Measurements from ENCODE around the gene ADAMTSL1.

Gene ADAMTSL1

DNA sequence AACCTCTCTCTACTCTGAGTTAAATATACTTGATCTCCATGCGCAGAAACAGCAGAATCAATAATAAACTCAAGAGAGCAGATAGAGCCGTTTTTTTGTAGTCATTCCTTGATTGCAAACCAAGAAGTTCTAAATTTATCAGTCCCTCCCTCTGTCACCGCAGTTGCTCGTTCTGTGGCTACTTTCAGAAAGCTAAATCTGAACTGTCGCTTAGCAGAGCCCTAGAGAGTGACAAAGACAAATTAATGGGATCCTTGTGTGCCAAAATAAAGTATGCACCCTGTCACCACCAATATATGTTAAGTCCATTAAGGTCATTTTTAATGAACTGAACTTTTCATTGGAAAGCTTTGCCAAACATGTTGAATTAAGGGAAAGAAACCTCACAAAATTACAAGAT, 218.3 kb downstream of the ADAMTSL1 start:
- no peak for TF ChIP-seq ZFX (IDR thresholded peaks at IDR 0.05; ENCODE audit: borderline replicate concordance)
- TF ChIP-seq, protein P1, sequence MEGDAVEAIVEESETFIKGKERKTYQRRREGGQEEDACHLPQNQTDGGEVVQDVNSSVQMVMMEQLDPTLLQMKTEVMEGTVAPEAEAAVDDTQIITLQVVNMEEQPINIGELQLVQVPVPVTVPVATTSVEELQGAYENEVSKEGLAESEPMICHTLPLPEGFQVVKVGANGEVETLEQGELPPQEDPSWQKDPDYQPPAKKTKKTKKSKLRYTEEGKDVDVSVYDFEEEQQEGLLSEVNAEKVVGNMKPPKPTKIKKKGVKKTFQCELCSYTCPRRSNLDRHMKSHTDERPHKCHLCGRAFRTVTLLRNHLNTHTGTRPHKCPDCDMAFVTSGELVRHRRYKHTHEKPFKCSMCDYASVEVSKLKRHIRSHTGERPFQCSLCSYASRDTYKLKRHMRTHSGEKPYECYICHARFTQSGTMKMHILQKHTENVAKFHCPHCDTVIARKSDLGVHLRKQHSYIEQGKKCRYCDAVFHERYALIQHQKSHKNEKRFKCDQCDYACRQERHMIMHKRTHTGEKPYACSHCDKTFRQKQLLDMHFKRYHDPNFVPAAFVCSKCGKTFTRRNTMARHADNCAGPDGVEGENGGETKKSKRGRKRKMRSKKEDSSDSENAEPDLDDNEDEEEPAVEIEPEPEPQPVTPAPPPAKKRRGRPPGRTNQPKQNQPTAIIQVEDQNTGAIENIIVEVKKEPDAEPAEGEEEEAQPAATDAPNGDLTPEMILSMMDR (IDR thresholded peaks at IDR 0.05) = no peak
- no peak overlapping the region for H3K27ac ChIP-seq

DNA sequence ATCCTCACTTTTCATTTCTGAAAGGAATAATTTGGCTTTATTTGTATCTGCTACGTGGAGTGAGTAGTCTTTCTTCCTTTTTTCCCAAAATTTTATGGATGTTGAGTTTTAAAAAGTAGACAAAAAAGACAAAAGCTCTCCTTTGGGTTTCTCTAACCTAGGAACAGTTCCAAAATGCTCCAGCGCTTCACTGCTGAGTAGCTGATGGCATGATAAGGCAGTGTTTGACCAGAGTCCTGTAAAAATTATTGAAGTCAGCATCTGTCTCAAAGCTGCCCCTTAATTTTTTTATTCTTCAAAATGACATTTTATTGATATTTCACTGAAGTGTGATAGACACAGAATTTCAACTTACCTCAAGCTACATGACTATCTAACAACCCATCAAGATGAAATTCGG, 219.0 kb downstream of the ADAMTSL1 start:
- TF ChIP-seq, protein P1 (IDR thresholded peaks at IDR 0.05) = no peak
- TF ChIP-seq ZFX (IDR thresholded peaks at IDR 0.05; ENCODE audit: borderline replicate concordance) = no peak
- no peak overlapping the region for H3K27ac ChIP-seq

DNA sequence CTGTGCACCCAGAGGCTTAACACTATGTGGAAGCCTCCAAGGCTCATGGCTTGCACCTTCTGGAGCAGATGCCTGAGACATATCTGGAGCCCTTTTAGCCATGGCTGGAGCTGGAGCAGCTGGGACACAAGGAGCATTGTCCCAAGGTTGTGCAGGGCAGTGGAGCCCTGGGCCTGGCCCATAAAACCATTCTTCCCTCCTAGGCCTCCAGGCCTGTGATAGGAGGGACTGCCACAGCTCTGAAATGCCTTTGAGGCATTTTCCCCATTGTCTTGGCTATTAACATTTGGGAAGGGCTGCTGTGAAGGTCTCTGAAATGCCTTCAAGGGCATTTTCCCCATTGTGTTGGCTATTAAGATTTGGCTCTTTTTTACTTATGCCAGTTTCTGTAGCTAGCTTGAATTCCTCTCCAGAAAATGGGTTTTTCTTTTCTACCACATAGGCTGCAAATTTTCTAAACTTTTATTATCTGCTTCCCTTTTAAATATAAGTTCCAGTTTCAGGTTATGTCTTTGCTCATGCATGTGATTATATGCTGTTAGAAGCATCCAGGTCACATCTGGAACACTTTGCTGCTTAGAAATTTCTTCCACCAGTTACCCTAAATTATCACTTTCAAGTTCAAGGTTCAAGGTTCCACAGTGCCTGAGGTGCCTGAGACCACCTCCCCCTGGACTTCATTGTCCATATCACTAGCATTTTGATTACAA, 221.2 kb downstream of the ADAMTSL1 start:
- no peak overlapping the region for H3K27ac ChIP-seq
- TF ChIP-seq, protein P1 (IDR thresholded peaks at IDR 0.05) = no peak
- no peak for TF ChIP-seq ZFX (IDR thresholded peaks at IDR 0.05; ENCODE audit: borderline replicate concordance)

DNA sequence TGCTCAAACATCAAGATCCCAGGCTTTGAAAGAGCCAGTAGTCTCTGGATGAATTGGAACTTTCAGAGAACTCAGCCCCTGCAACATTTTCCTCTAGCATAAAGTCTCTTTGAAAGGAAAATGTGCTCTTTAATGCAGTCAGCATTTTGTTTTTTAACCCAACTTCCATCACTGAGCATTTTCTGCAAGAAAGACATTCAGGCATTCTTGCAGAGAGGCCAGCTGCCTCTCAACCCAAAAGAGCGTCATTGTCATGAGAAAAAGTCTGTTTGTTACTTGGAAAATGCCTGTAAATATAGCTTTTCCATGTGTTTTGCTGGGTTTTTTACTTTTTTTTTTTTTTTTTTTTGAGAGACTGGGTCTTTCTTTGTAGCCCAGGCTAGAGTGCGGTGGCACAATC, 225.0 kb downstream of the ADAMTSL1 start:
- H3K27ac ChIP-seq = no peak overlapping the region
- TF ChIP-seq, protein P1 (IDR thresholded peaks at IDR 0.05) = no peak
- no peak for TF ChIP-seq ZFX (IDR thresholded peaks at IDR 0.05; ENCODE audit: borderline replicate concordance)

DNA sequence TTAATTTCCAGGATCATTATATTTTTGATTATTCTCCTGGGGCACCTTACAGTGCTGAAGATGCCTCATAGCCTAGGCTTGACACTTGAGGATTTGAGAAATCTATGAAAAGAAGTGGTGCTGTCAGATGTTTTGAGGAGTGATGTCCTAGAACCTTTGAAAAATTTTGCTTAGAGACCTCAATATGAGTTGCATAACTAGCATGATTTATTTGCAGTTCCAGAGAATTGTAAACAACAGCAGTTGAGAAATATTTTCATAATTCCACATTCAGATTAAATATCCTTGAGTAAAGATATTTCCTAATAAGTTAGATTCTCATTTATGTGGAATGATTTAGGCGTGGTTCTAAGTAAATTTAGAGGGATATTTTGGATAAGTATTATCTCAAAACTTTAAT, 225.8 kb downstream of the ADAMTSL1 start:
- no peak overlapping the region for H3K27ac ChIP-seq
- TF ChIP-seq ZFX (IDR thresholded peaks at IDR 0.05; ENCODE audit: borderline replicate concordance) = no peak
- TF ChIP-seq, protein P1 (IDR thresholded peaks at IDR 0.05) = no peak

DNA sequence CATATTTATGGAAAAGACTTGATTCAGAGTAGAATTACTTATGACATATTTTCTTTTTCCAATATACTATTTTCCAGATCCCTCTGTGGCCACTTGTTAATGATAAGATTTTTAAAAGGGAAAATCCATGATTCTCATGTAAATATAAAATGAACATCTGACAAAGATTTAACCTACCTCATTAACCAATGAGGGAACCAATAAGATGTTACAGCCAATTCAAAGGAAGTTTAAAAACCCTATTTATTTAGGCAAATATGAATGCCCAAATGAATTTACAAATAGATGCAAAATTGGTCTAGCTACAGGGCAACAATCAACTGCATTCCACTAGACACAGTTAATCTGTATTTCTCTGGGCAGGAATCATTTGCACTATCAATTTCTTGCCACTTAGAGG, 226.8 kb downstream of the ADAMTSL1 start:
- TF ChIP-seq ZFX (IDR thresholded peaks at IDR 0.05; ENCODE audit: borderline replicate concordance) = no peak
- TF ChIP-seq, protein P1 (IDR thresholded peaks at IDR 0.05) = no peak

DNA sequence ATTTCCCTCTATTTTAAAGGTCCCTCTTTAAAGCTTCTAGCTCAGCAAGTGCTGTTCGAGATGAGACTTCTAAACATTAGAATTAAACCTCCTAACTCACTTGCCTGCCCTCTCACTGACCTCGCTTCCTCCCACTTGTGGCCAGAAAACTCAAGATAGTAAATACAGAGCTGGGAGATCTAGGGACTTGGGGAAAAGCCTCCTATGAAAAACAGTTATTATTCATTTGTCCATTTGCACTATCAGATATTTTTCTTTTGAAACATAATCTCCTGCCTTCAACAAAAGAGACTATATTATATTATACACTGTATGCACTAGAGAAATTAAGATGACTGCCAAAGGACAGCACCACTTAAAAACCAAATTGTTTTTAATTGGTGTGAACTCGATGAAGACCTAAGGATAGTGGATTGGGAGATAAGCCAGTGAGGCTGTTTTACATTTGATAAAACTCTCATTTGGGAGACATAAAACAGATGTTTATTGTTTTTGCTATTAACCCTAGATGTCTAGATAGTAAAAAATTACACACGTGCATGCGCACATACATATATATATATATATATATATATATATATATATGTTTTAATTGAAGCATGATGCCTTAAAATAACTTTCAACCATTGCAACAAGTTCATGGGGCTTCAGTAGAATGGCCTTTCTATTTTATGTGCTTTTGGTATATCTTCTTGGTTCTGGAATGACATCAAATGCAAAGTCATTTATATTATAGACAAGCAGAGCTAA, 229.4 kb downstream of the ADAMTSL1 start:
- no peak overlapping the region for H3K27ac ChIP-seq
- TF ChIP-seq, protein P1 (IDR thresholded peaks at IDR 0.05) = no peak
- TF ChIP-seq ZFX (IDR thresholded peaks at IDR 0.05; ENCODE audit: borderline replicate concordance) = no peak

More for the DNA sequence above, 226.8 kb downstream of the ADAMTSL1 start:
- no peak overlapping the region for H3K27ac ChIP-seq

All from 22Rv1 (cell line).